ENCODE data around the gene FOLR1.

DNA sequence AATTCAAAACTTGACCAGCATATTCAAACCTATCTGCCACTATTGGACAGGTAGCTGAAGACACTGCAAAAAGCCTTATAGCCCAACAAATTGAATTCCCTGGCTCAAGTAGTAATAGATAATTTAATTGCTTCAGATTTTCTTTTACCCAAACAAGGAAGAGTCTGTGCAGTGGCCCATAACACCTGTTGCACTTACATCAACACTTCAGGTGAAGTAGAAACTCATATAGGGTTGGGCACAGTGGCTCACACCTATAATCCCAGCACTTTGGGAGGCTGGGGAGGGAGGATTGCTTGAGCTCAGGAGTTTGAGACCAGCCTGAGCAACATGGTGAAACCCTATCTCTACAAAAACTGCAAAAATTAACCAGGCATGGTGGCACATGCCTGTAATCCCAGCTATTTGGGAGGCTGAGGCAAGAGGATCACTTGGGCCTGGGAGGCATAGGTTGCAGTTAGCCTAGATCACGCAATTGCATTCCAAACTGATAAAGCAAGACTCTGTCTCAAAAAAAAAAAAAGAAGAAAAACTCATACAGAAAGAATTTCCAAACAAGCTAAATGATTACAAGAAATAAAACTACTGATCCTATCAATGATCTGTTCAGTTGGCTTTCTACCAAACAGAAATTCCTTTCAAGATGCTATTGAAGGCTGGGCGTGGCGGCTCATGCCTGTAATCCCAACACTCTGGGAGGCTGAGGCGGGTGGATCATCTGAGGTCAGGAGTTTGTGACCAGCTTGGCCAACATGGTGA, 47.0 kb upstream of the FOLR1 start:
- TF ChIP-seq, protein P1, sequence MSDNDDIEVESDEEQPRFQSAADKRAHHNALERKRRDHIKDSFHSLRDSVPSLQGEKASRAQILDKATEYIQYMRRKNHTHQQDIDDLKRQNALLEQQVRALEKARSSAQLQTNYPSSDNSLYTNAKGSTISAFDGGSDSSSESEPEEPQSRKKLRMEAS (IDR thresholded peaks at IDR 0.05; ENCODE audit: low read depth, low read length), result no peak
- TF ChIP-seq, protein P2, sequence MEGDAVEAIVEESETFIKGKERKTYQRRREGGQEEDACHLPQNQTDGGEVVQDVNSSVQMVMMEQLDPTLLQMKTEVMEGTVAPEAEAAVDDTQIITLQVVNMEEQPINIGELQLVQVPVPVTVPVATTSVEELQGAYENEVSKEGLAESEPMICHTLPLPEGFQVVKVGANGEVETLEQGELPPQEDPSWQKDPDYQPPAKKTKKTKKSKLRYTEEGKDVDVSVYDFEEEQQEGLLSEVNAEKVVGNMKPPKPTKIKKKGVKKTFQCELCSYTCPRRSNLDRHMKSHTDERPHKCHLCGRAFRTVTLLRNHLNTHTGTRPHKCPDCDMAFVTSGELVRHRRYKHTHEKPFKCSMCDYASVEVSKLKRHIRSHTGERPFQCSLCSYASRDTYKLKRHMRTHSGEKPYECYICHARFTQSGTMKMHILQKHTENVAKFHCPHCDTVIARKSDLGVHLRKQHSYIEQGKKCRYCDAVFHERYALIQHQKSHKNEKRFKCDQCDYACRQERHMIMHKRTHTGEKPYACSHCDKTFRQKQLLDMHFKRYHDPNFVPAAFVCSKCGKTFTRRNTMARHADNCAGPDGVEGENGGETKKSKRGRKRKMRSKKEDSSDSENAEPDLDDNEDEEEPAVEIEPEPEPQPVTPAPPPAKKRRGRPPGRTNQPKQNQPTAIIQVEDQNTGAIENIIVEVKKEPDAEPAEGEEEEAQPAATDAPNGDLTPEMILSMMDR (IDR thresholded peaks at IDR 0.05; ENCODE audit: low read depth, low read length), result no peak
- TF ChIP-seq POLR2A (IDR thresholded peaks at IDR 0.05; ENCODE audit: extremely low read depth, insufficient read length), result no peak

Measured in NB4 (cell line).